ENCODE data around the gene KLK6. TPM values are rescaled to one million over a fixed set of nuclear protein-coding genes. Genes with fewer than 3 reads are reported as not detected.

Gene KLK6
- total RNA-seq, 3 donors from 2014 or later: 0.98 to 14.8 TPM; not detected in 1

DNA sequence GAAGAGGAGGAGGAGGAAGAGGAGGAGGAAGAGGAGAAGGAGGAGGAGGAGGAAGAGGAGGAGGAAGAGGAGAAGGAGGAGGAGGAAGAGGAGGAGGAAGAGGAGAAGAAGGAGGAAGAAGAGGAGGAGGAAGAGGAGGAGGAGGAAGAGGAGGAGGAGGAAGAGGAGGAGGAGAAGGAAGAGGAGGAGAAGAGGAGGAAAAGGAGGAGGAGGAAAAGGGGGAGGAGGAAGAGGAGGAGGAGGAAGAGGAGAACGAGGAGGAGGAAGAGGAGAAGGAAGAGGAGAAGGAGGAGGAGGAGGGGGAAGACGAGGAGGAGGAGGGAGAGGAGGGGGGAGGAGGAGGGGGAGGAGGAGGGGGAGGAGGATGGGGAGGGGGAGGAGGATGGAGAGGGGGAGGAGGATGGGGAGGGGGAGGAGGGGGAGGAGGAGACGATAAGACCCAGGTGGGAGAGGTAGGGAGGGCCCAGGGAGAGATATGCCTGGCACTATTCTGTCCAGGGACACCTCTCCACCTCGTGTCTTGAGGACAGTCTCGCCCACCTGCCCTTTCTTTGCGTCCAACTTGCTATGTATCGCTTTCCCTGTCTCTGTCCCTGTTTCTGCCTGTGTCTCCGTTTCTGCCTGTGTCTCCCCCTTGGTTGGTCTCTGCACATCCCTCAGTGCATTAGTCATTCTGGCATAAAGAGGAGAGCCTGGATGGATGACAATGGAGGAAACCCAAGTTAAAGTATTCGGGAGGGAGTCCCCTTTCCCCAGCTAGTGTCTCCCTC is 9.5 kb downstream of the KLK6 start:
- Histone ChIP-seq H3K27ac (no peak overlapping the region), H3K4me1 (no peaks in the 10 kb centered on the region), H3K9me3 (no peaks in the 10 kb centered on the region), H3K4me3 (no peak overlapping the region), H3K36me3 (no peaks in the 10 kb centered on the region), H3K27me3 (peaks cover 0 to 5% of the 10 kb centered on the region in 2 donors)
- DNase-seq (ENCODE audit: low spot score in 2 of 2): no peak
- TF ChIP-seq, protein P1, sequence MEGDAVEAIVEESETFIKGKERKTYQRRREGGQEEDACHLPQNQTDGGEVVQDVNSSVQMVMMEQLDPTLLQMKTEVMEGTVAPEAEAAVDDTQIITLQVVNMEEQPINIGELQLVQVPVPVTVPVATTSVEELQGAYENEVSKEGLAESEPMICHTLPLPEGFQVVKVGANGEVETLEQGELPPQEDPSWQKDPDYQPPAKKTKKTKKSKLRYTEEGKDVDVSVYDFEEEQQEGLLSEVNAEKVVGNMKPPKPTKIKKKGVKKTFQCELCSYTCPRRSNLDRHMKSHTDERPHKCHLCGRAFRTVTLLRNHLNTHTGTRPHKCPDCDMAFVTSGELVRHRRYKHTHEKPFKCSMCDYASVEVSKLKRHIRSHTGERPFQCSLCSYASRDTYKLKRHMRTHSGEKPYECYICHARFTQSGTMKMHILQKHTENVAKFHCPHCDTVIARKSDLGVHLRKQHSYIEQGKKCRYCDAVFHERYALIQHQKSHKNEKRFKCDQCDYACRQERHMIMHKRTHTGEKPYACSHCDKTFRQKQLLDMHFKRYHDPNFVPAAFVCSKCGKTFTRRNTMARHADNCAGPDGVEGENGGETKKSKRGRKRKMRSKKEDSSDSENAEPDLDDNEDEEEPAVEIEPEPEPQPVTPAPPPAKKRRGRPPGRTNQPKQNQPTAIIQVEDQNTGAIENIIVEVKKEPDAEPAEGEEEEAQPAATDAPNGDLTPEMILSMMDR (IDR thresholded peaks at IDR 0.05): no peak
- no peak for TF ChIP-seq POLR2A (IDR thresholded peaks at IDR 0.05)
- no peak for TF ChIP-seq POLR2AphosphoS5 (IDR thresholded peaks at IDR 0.05)
- intact Hi-C loops (cut with DNase I; ENCODE audit: low total_unique reads): no loop called here

DNA sequence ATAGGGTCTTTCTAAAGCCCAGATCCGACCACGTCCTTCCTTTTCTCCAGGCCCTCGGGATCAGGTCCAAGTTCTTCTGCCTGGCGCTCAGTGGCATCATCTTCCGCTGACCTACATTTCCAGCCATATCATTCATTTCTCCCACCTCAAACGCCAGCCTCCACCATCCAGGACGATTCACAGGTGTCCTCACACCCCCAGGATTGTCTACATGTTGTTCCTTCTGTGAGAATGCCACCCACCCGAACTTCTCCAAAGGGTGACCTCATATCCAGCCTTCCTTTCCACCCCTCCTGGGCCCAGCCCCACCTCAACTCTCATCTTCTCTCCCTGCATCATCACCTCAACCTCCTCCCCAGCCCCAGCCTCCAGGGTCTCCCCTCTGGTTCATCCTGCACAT is 11.8 kb downstream of the KLK6 start:
- Histone ChIP-seq H3K4me3 (no peak overlapping the region), H3K4me1 (no peaks in the 10 kb centered on the region), H3K36me3 (no peaks in the 10 kb centered on the region), H3K27ac (no peak overlapping the region), H3K9me3 (no peaks in the 10 kb centered on the region), H3K27me3 (peaks cover 0 to 5% of the 10 kb centered on the region in 2 donors)
- TF ChIP-seq POLR2A (IDR thresholded peaks at IDR 0.05) (no peak), POLR2AphosphoS5 (IDR thresholded peaks at IDR 0.05) (no peak)
- TF ChIP-seq, protein P1 (IDR thresholded peaks at IDR 0.05): no peak
- intact Hi-C loops (cut with DNase I; ENCODE audit: low total_unique reads): no loop called here
- no peak for DNase-seq (ENCODE audit: low spot score in 2 of 2)

DNA sequence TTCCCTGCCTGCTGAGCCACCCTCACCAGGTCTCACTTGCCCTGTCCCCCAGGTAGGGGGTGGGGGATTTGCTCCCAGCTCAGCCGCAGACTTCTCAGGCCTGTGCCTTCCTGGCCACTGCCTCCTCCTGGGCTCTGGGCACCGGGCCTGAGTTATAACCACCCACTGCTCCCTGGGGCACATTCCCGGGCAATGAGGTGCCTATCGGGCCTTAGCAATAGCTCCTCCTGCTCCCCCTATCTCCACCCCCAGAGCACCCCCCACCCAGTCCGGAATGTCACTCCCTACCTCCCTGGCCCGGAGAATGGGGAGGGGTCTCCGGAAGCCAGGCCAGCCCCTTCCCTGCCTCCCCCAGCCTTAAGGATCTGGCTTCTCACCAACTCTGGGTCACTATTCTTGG is 16.5 kb downstream of the KLK6 start, which contains the start of gene KLK5:
Gene KLK5 (minus strand): TSS at position 129 of the 400 bp plus-strand sequence. CDS start 381 bp downstream, outside the sequence.
- peaks cover 0 to 2% of the 10 kb centered on the region in 2 donors for H3K27me3 ChIP-seq
- no peaks in the 10 kb centered on the region for H3K4me1 ChIP-seq
- no peaks in the 10 kb centered on the region for H3K36me3 ChIP-seq
- peak within 1 kb of the TSS; percentile 70 to 86 for H3K27ac ChIP-seq
- intact Hi-C loops (cut with DNase I; ENCODE audit: low total_unique reads): no loop called here
- no peaks in the 10 kb centered on the region for H3K9me3 ChIP-seq
- DNase-seq (ENCODE audit: low spot score in 2 of 2): peak; percentile 61 to 85
- peak within 1 kb of the TSS in 2 of 3 donors; percentile 53 to 61 for H3K4me3 ChIP-seq
- peak in 1 of 3 donors; percentile 57 for TF ChIP-seq POLR2AphosphoS5 (IDR thresholded peaks at IDR 0.05)
- TF ChIP-seq, protein P1 (IDR thresholded peaks at IDR 0.05): no peak

DNA sequence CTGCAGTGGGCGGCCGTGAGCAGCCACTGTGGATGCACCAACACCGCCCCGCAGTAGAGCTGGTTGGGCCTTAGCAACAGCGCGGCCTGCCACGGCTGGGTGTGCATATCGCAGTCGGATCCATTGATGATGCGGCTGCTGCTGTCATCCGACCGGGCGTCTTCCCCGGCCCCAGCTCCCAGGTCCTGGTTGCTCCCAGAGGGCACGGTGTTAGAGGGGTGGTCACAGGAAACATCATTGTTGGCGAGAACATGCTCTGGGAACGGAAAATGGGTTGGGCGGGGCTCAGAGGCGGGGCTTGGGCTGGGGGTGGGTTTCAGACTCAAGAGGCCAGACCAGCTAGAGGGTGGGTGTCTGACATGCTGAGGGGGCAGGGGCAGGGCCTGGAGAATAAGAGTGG is 19.5 kb downstream of the KLK6 start:
- intact Hi-C loops (cut with DNase I; ENCODE audit: low total_unique reads): no loop called here
- H3K27ac ChIP-seq: no peak overlapping the region
- no peak for TF ChIP-seq POLR2A (IDR thresholded peaks at IDR 0.05)
- TF ChIP-seq POLR2AphosphoS5 (IDR thresholded peaks at IDR 0.05): no peak
- TF ChIP-seq, protein P1 (IDR thresholded peaks at IDR 0.05): no peak

DNA sequence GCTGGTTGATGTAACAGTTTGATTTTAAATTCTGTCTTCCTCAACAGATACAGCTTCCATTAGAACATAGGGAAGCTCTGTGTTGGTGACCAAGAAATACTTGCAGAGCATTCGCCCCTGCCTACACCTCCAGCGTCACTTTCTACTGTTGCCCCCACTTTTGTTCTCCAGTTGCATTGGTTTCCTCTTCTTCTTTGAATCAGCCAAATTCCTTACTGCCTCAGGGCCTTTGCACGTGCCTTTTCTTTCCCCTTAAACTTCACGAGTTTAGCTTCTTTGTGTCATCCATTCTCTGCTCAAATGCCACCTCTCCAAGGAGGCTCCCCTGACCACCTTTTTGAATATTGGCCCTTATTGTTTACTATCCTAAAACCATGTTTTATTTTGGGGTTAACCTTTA is 22.3 kb downstream of the KLK6 start:
- TF ChIP-seq POLR2A (IDR thresholded peaks at IDR 0.05): no peak
- TF ChIP-seq POLR2AphosphoS5 (IDR thresholded peaks at IDR 0.05): no peak
- TF ChIP-seq, protein P1 (IDR thresholded peaks at IDR 0.05): no peak

More for the DNA sequence above, 19.5 kb downstream of the KLK6 start:
- H3K9me3 ChIP-seq: no peaks in the 10 kb centered on the region
- no peaks in the 10 kb centered on the region for H3K27me3 ChIP-seq
- no peak for DNase-seq (ENCODE audit: low spot score in 2 of 2)
- no peaks in the 10 kb centered on the region for H3K36me3 ChIP-seq
- no peak overlapping the region for H3K4me3 ChIP-seq
- H3K4me1 ChIP-seq: no peaks in the 10 kb centered on the region

More for the DNA sequence above, 22.3 kb downstream of the KLK6 start:
- Histone ChIP-seq H3K27ac (no peak overlapping the region), H3K27me3 (no peaks in the 10 kb centered on the region), H3K4me3 (no peak overlapping the region), H3K36me3 (no peaks in the 10 kb centered on the region), H3K9me3 (no peaks in the 10 kb centered on the region), H3K4me1 (no peaks in the 10 kb centered on the region)
- intact Hi-C loops (cut with DNase I; ENCODE audit: low total_unique reads): no loop called here
- DNase-seq (ENCODE audit: low spot score in 2 of 2): no peak
